Upper lobe of left lung (tissue), 4 donors: ENCODE data around the gene C18orf54.

Experiments
- POLR2A ChIP-seq, 4 donors: fragments of 450-650 bp; IDR thresholded peaks; one replicate each; pipeline ENCODE4 v1.5.1; 2016 to 2017; ENCODE audit warnings: antibody characterized with exemption in 4 of 4, mild to moderate bottlenecking in 2 of 4
- POLR2AphosphoS5 ChIP-seq, 2 donors: sonication (generic); formaldehyde crosslinking; IDR thresholded peaks; one replicate each; pipeline ENCODE4 v1.5.1; 2017; ENCODE audit warnings: antibody characterized with exemption in 2 of 2
- TF ChIP-seq, protein P1 (sequence below), 6 experiments: fragments of 450-650 bp in 4 of 6; fragments of 200-600 bp in 2 of 6; sonication (generic) in 2 of 6; IDR thresholded peaks; one replicate each; pipeline ENCODE4 v1.5.1; 2016 to 2019; ENCODE audit warnings: antibody characterized with exemption in 6 of 6

DNA sequence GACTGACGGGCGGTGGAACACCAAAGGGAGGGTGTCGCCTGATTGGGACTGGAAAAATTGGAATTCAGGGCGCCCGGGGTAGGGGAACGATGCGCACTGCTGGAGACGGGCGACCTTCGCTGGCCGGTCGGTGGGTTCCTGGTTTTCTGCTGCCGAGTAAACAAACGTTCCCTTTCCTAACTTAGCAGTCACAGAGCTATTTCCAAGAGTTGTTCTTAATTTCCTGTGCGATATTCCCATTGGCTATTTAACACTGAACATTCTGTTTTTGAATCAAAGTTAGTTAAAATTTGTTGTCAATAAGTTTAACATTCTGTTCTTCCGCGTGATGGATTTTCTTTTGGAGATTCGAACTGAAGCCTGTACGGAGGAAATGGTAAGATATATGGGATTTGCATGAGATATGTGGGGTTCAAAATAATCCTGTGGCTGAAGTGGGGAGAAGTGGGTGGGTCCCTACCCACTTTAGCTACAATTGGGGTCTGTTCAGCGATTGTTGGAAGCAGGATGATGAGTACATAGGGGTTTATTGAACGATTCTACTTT lies 862 bp downstream of the C18orf54 start:
- TF ChIP-seq, protein P1, sequence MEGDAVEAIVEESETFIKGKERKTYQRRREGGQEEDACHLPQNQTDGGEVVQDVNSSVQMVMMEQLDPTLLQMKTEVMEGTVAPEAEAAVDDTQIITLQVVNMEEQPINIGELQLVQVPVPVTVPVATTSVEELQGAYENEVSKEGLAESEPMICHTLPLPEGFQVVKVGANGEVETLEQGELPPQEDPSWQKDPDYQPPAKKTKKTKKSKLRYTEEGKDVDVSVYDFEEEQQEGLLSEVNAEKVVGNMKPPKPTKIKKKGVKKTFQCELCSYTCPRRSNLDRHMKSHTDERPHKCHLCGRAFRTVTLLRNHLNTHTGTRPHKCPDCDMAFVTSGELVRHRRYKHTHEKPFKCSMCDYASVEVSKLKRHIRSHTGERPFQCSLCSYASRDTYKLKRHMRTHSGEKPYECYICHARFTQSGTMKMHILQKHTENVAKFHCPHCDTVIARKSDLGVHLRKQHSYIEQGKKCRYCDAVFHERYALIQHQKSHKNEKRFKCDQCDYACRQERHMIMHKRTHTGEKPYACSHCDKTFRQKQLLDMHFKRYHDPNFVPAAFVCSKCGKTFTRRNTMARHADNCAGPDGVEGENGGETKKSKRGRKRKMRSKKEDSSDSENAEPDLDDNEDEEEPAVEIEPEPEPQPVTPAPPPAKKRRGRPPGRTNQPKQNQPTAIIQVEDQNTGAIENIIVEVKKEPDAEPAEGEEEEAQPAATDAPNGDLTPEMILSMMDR (IDR thresholded peaks at IDR 0.05), result no peak
- TF ChIP-seq POLR2AphosphoS5 (IDR thresholded peaks at IDR 0.05) (no peak), POLR2A (IDR thresholded peaks at IDR 0.05) (no peak)
